GM12878 (cell line): ENCODE measurements around the gene ZNF576. TPM values are rescaled to one million over a fixed set of nuclear protein-coding genes. Genes with fewer than 3 reads are reported as not detected.

Source experiments
- ATAC-seq: fragments of 200-7000 bp; cut with Tn5 transposase; 3 replicates; pipeline ENCODE4 v1.9.1; 2020; ENCODE audit warnings: mild to moderate bottlenecking, moderate library complexity
- BruUV-seq: library from RNA; stranded (reverse); fragments of 400-500 nt; replicated peaks from 2 replicates; lab custom pipeline; 2021; lab: Mats Ljungman, UMichigan
- CTCF ChIA-PET: fragments of 300-600 bp; sonication (Branson Sonifier 250); formaldehyde crosslinking; extraction: SDS; loops from one replicate; lab custom pipeline; 2021; ENCODE audit warnings: inconsistent platforms; lab: Yijun Ruan, JAX
- POLR2A ChIA-PET: fragments of 350-600 bp; formaldehyde crosslinking; extraction: SDS; loops from one replicate; lab custom pipeline; 2021; ENCODE audit warnings: inconsistent platforms; lab: Charles Lee
- RAD21 ChIA-PET: fragments of 300-600 bp; sonication (Branson Sonifier 250); formaldehyde crosslinking; loops from one replicate; lab custom pipeline; 2023; ENCODE audit warnings: antibody characterized with exemption; ENCODE audit not compliant: unreplicated experiment; lab: Charles Lee
- SMC1A ChIA-PET: fragments of 300-600 bp; sonication (Branson Sonifier 250); formaldehyde crosslinking; loops from one replicate; lab custom pipeline; 2023; ENCODE audit not compliant: unreplicated experiment, uncharacterized antibody; lab: Charles Lee
- DNase-seq: peaks from one replicate; pipeline ENCODE4 v3.0.0-alpha.2; 2011; ENCODE audit warnings: low read depth, low spot score
- FAIRE-seq: peaks from 3 replicates; lab custom pipeline; 2011; peaks lifted over from hg19 to GRCh38; lab: Jason Lieb, UNC
- H2AFZ ChIP-seq: 2 replicates; pipeline ENCODE4 v1.6.0; 2011; ENCODE audit warnings: low read depth, low read length, control low read depth; ENCODE audit not compliant: control insufficient read depth
- H3K27ac ChIP-seq: 2 replicates; pipeline ENCODE4 v1.5.1; 2011; ENCODE audit warnings: control low read depth; ENCODE audit not compliant: control insufficient read depth, insufficient read depth
- H3K27me3 ChIP-seq, 2 experiments: replicated peaks in 1 of 2; 2 replicates each; pipeline versions ENCODE4 v1.6.0 to v1.6.1; 2011; ENCODE audit warnings: low read length in 1 of 2; ENCODE audit not compliant: control insufficient read depth in 2 of 2, insufficient read depth in 2 of 2
- H3K36me3 ChIP-seq, 2 experiments: 2 replicates each; pipeline ENCODE4 v1.5.1; 2011; ENCODE audit warnings: low read length in 1 of 2; ENCODE audit not compliant: control insufficient read depth in 2 of 2, insufficient read depth in 2 of 2
- H3K4me1 ChIP-seq: 2 replicates; pipeline ENCODE4 v1.6.1; 2011; ENCODE audit warnings: mild to moderate bottlenecking, low read length, moderate library complexity, mixed read lengths; ENCODE audit not compliant: control insufficient read depth, insufficient read depth
- H3K4me2 ChIP-seq: 2 replicates; pipeline ENCODE4 v1.6.0; 2011; ENCODE audit warnings: control low read depth; ENCODE audit not compliant: control insufficient read depth, insufficient read depth
- H3K4me3 ChIP-seq: fragments of 200-600 bp; sonication (generic); 2 replicates; pipeline ENCODE4 v1.5.1; 2016
- H3K79me2 ChIP-seq: 2 replicates; pipeline ENCODE4 v1.6.0; 2011; ENCODE audit warnings: low read length; ENCODE audit not compliant: control insufficient read depth, insufficient read depth
- H3K9ac ChIP-seq: 2 replicates; pipeline ENCODE4 v1.8.0; 2011; ENCODE audit warnings: low read length, control low read depth, mixed read lengths; ENCODE audit not compliant: control insufficient read depth, insufficient read depth
- H3K9me3 ChIP-seq: replicated peaks from 3 replicates; pipeline ENCODE4 v1.5.1; 2011; ENCODE audit warnings: mild to moderate bottlenecking, low read length; ENCODE audit not compliant: control insufficient read depth, insufficient read depth
- H4K20me1 ChIP-seq: 2 replicates; pipeline ENCODE4 v1.6.0; 2011; ENCODE audit not compliant: control insufficient read depth, insufficient read depth
- ATF2 ChIP-seq: IDR thresholded peaks from 2 replicates; pipeline ENCODE4 v1.6.1; 2012; ENCODE audit warnings: low read length, inconsistent platforms
- EED ChIP-seq: sonication (generic); IDR thresholded peaks from 2 replicates; pipeline ENCODE4 v1.6.1; 2016; ENCODE audit warnings: antibody characterized with exemption, low read depth
- HCFC1 ChIP-seq: fragments of 150-350 bp; IDR thresholded peaks from 2 replicates; pipeline ENCODE4 v1.6.1; 2014; ENCODE audit warnings: low read length
- HDAC2 ChIP-seq: fragments of 200-600 bp; sonication (generic); IDR thresholded peaks from 2 replicates; pipeline ENCODE4 v1.6.1; 2017
- IKZF2 ChIP-seq, 2 experiments: fragments of 450-650 bp; IDR thresholded peaks; 2 replicates each; pipeline ENCODE4 v1.6.1; 2017; ENCODE audit warnings: mild to moderate bottlenecking in 2 of 2, moderate library complexity in 2 of 2
- KAT2A ChIP-seq: conservative IDR thresholded peaks from 2 replicates; pipeline ENCODE4 v1.6.1; 2011; ENCODE audit warnings: low read depth, low read length; ENCODE audit not compliant: control insufficient read depth
- NBN ChIP-seq: fragments of 450-650 bp; IDR thresholded peaks from 2 replicates; pipeline ENCODE4 v1.6.1; 2016
- NFXL1 ChIP-seq: fragments of 450-650 bp; IDR thresholded peaks from 2 replicates; pipeline ENCODE4 v1.6.1; 2017; ENCODE audit warnings: antibody characterized with exemption, mild to moderate bottlenecking, borderline replicate concordance
- NKRF ChIP-seq: fragments of 450-650 bp; conservative IDR thresholded peaks from 2 replicates; pipeline ENCODE4 v1.6.1; 2017; ENCODE audit warnings: mild to moderate bottlenecking, moderate library complexity
- RB1 ChIP-seq: fragments of 450-650 bp; formaldehyde crosslinking; IDR thresholded peaks from 2 replicates; pipeline ENCODE4 v1.6.1; 2017; ENCODE audit warnings: mild to moderate bottlenecking, borderline replicate concordance
- RELB ChIP-seq: fragments of 450-650 bp; IDR thresholded peaks from 2 replicates; pipeline ENCODE4 v1.6.1; 2017; ENCODE audit warnings: low read depth, mild to moderate bottlenecking, moderate library complexity
- TBL1XR1 ChIP-seq: IDR thresholded peaks from 2 replicates; pipeline ENCODE4 v1.6.1; 2012; ENCODE audit warnings: low read depth, low read length, improper control_type of control experiment
- ZNF217 ChIP-seq: fragments of 450-650 bp; IDR thresholded peaks from 2 replicates; pipeline ENCODE4 v1.6.1; 2017; ENCODE audit warnings: antibody characterized with exemption, mild to moderate bottlenecking
- ZNF687 ChIP-seq: fragments of 450-650 bp; IDR thresholded peaks from 2 replicates; pipeline ENCODE4 v1.6.1; 2017; ENCODE audit warnings: mild to moderate bottlenecking, moderate library complexity
- WGBS: methylation state at CpG from one replicate; pipeline ENCODE4 v1.1.6; 2016; ENCODE audit warnings: low lambda C conversion rate; ENCODE audit not compliant: insufficient replicate concordance, insufficient coverage; ENCODE audit errors: missing lambda C conversion rate; 5-methylcytosine and 5-hydroxymethylcytosine counted together
- in situ Hi-C: fragments of 300-500 bp; cut with MboI; formaldehyde crosslinking; loops from 9 replicates; pipeline ENCODE4 v1.14.3; 2018; ENCODE audit warnings: mixed read lengths
- intact Hi-C: fragments of 100-400 bp; cut with micrococcal nuclease; formaldehyde crosslinking; loops from one replicate; pipeline ENCODE4 v1.14.2; 2022; ENCODE audit not compliant: unreplicated experiment
- polyA plus RNA-seq, 11 experiments: library from polyadenylated mRNA; depleted of rRNA in 4 of 11; unstranded in 6 of 11; stranded (reverse) in 5 of 11; fragments of >200 nt; fragmentation: Nextera tagmentation in 4 of 11; fragmentation: Illumina TruSeq in 1 of 11; extraction: Ambion mirVana in 4 of 11; extraction: Trizol in 1 of 11; gene quantifications; 1 replicate in 1 of 11; 2 replicates in 10 of 11; pipeline versions ENCODE4 v1.2.1 to v1.2.3, GENCODE V29; 2011 to 2016; ENCODE audit warnings: inconsistent platforms in 2 of 11, missing spikeins in 2 of 11, low read depth in 1 of 11
- total RNA-seq, 4 experiments: library from RNA; depleted of rRNA in 3 of 4; stranded (reverse); fragments of >200 nt in 3 of 4; fragmentation: Illumina TruSeq in 1 of 4; extraction: Trizol in 1 of 4; gene quantifications; 2 replicates each; pipeline versions ENCODE4 v1.2.1 to v1.2.3, GENCODE V29; 2013 to 2021

ZNF576 gene
- total and polyA plus RNA-seq, 10 of the 15 experiments (the other 5 are each of a cell fraction or from before 2014, with no cell fraction given), result 7.4 to 29.8 (median 14.3) TPM

- BruUV-seq, result no TSS peak
- Histone ChIP-seq H4K20me1 (no peaks in the 10 kb centered on the region), H3K4me1 (peaks cover 7% of the 10 kb centered on the region; the same call in 1 of the 2 replicates), H3K27me3 (no peaks in the 10 kb centered on the region), H3K4me2 (peak overlapping the region; percentile 86), H3K36me3 (peaks cover 6 to 23% of the 10 kb centered on the region in 2 experiments; a peak in 3 of 4 replicates), H3K9me3 (no peaks in the 10 kb centered on the region), H2AFZ (no peak overlapping the region), H3K27ac (no peak overlapping the region), H3K79me2 (peaks cover 37% of the 10 kb centered on the region), H3K9ac (no peak overlapping the region; the same call in 1 of the 2 replicates), H3K4me3 (0 out of 2 replicates have a peak overlapping the region, but pooled peaks have one; percentile 80)
- ChIA-PET POLR2A (interaction anchor here (1.1 kb wide), 1 partner anchor 23 kb away, joined by 3 read pairs; the partner anchor contains the start of gene XRCC1), SMC1A (no interaction called here), CTCF (interaction anchor here (0.6 to 6.6 kb wide), 3 partner anchors 17 to 211 kb away, joined by 3 to 169 read pairs (median 7); no protein-coding TSS in a partner anchor), RAD21 (interaction anchor here (1.8 kb wide), 1 partner anchor 211 kb away, joined by 4 read pairs; no protein-coding TSS in a partner anchor)
- ATAC-seq (no peak), DNase-seq (no peak), FAIRE-seq (no peak)
- 98% methylated on average over 17 of the region's 19 CpGs for WGBS
- intact Hi-C loops (no loop called here), in situ Hi-C loops (no loop called here)
- TF ChIP-seq NKRF (no peak), NBN (no peak), ZNF217 (no peak), ZNF687 (no peak), IKZF2 (IDR thresholded peaks at IDR 0.05) (no peak), TBL1XR1 (no peak), KAT2A (no peak), HCFC1 (no peak), NFXL1 (no peak), ATF2 (no peak), RELB (no peak), EED (no peak), RB1 (no peak), HDAC2 (no peak)
Observed at GRCh38 chr19:43598445-43599240, 2.2 kb downstream of the ZNF576 start.
